ENCODE results near the gene RASSF3.

Gene RASSF3

DNA sequence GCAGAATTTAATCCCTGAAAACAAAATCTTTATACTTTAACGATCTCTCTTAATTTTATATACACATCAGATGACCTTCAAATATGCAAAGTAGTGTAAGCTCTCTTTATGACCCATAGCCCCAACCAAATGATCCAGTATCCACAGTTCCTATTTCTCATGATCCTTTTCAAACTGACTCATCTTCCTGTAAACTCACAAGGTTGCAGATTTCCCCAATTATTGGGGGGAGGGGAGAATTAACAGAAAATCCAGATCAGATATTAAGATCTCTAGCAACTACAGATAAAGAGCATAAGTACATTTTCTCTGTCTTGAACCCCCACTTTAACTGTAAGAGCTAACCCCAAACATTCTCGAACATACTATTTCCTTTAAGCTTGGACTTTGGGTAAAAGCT, 136.4 kb downstream of the RASSF3 start:
- H3K27ac ChIP-seq = no peak overlapping the region

More for the DNA sequence above, 136.4 kb downstream of the RASSF3 start:
- no peak for TF ChIP-seq ZFX (IDR thresholded peaks at IDR 0.05; ENCODE audit: borderline replicate concordance)
- TF ChIP-seq, protein P1, sequence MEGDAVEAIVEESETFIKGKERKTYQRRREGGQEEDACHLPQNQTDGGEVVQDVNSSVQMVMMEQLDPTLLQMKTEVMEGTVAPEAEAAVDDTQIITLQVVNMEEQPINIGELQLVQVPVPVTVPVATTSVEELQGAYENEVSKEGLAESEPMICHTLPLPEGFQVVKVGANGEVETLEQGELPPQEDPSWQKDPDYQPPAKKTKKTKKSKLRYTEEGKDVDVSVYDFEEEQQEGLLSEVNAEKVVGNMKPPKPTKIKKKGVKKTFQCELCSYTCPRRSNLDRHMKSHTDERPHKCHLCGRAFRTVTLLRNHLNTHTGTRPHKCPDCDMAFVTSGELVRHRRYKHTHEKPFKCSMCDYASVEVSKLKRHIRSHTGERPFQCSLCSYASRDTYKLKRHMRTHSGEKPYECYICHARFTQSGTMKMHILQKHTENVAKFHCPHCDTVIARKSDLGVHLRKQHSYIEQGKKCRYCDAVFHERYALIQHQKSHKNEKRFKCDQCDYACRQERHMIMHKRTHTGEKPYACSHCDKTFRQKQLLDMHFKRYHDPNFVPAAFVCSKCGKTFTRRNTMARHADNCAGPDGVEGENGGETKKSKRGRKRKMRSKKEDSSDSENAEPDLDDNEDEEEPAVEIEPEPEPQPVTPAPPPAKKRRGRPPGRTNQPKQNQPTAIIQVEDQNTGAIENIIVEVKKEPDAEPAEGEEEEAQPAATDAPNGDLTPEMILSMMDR (IDR thresholded peaks at IDR 0.05) = no peak
